GM18517 (cell line): ENCODE results near the gene HMX1.

Source experiments
- ATAC-seq: cut with Tn5 transposase; IDR thresholded peaks from one replicate; pipeline ENCODE4 v1.9.1; 2021; ENCODE audit warnings: mild to moderate bottlenecking, moderate library complexity; ENCODE audit not compliant: unreplicated experiment

HMX1 gene

GRCh38 chr4:8869002-8869897, 2.4 kb downstream of the HMX1 start:
- no peak for ATAC-seq

DNA sequence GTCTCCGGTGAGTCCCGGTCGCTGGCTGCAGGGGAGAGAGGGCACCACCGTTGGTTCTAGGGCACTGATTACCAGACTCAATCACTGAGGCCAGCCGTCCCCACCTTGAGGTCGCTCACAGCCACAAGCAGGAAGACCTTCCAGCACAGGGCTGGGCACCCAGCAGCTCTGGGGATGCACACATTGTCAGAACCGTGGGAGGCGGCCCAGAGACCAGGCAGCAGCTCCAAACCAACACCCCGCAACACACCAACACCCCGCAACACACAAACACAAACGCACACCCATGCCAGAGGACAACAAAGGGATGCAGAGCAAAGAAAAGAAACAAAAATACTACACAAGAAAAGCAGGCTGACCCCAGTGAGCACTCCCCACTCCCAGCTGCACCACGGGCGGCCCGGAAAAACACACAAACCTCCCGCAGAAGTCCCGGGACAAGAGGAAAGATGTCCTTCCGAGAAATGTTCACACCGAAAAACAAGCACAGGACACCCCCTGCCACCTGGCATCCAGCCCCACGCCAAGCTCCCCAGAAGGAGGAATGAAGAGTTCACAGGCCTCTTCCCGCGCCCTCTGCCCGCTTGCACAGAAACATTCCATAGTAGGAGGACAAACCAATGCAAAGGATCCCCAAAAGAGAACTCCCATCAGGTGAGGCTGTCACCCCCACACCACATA, 3.2 kb downstream of the HMX1 start:
- no peak for ATAC-seq

DNA sequence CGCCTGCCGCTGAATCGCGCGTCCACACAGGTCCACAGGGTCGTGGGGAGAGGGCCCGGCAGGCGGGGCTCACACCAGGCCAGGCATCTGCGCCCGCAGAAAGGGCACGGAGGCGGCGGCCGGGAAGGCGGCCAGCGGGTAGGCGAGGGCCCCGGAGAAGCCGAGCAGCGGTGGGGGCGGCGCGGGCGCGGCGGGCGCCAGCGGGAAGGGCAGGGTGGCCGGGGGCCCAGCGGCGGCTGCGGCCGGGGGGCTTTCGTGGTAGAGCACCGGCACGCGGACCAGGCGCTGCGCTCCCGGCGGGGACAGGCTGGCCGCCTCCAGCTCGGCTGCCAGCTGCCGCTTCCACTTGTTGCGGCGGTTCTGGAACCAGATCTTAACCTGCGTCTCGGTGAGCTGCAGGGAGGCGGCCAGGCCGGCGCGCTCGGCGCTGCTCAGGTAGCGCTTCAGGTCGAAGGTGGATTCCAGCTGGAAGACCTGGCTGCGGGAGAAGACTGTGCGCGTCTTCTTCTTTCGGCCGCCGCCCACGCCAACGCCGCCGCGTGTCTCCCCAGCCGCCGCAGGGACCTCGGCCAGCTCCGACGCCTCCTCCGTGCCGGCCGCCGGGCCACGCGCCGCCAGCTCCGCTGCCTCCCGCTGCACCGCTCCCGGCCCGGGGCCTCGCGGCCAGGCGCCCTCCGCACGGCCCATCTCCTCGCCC, 3.9 kb downstream of the HMX1 start:
- no peak for ATAC-seq

DNA sequence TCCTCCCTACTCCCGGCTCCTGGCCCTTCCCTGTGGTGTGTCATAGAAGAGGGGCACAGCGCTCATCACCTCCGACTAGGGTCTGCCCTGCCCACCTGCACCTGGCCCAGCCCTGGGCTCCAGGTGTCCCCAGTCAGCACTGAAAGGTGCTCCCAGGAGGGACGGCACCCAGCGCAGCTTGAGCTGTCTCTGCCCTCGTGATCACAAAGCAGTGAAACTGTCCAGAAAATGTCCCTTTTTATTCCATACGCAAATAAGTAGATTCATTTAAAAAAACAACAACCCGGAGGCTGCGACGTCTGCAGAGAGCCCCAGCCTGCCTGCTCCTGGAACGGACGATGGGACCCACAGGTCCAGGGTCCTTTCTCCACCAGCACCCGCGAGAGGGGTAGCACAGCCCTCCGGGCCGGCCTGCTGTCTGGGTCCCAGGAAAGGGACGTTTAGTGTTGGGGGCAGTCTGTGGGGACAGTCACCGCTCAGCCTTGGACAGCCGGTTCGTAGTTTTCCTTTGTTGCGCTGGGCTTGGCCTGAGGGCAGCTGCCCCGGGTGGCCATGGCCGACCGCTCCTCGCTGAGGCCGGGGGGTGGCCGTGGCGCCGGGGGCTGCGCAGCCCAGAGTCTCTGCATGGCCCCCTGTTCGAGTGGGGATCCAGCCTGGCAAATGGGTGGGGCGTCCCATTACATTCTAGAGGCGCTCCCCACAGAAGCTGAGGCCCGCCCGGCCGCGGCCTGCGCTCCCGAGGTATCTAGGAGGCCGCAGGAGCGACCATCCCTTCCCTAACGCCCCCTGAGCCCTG, 4.6 kb downstream of the HMX1 start:
- no peak for ATAC-seq

GRCh38 chr4:8866421-8866820, 5.2 kb downstream of the HMX1 start:
- ATAC-seq, result no peak

DNA sequence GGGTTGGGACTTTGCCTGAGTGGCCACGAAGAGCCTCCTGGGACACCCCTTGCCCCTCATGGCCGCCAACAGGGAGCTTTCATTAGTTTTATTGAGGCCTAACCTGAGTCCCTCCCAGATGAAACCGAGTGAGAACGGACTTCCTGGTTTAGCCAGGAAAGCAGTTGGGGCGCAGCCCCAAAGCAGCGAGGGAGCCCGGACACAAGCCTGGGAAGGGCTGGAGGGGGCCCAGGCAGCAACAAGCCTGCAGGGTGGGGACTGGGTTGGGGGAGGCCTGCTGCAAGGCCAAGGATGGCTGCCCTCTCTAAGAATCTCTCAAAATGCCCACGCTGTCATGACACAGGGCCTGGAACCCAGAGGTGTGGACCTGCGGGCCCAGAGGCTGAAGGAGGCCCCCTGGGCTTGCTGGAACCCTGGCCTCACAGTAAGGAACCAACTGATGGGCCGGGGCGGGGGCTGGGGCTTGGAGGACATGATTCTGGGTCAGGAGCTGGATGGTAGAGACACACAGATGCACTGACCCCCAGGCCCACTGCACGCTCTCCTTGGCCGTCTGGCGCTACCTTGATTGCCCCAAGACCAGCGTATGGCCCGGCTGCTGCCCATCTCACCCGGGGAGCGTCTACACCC, 5.8 kb downstream of the HMX1 start:
- no peak for ATAC-seq

GRCh38 chr4:8864912-8865680, 6.5 kb downstream of the HMX1 start:
- ATAC-seq, result no peak

DNA sequence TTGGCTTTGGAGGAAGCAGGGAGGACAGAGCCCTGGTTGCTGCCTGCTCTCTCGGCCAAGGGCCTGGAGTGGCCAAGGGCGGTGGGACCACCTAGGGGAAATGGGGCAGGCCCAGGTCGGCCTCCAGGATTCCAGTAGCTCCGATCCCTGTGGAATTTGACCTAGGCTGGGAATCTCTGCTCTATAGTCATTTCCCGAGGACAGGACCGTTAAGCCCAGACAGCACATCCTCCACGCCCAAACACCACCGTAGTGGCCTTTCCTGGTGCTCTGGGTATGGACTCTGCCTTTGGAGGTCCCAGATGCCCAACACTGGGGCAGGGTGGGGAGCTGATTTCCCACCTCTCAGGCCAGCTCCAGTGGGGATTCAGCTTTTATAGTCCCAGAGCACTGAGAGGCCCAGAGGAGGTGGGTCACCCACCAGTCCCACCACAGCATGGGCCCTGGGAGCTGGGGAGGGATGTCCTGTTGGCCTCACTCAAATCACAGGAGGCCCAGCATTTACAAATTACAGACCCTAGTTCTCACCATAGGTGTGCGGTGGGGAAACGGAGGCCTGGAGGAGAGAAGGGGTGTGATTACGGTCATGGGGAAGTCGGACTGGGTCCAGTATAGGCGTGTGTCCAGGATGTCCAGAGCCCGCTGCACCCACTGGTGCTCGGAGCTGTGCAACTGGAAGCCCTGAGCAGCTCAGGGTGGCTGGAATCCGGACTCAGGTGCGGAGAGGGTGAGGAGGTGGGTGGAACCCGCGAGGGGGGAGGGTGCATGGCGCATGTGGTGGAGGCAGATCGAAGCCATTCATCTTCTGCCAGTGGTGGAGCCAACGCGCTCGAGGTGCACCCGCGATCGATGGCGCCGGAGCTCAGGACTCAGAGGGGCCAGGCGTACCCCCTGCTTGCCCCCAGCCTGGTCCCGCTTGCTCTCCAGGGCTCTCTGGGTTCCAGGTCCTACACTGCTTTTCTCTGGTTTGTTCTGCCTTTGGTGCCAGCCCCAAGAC, 7.7 kb downstream of the HMX1 start:
- ATAC-seq, result no peak

DNA sequence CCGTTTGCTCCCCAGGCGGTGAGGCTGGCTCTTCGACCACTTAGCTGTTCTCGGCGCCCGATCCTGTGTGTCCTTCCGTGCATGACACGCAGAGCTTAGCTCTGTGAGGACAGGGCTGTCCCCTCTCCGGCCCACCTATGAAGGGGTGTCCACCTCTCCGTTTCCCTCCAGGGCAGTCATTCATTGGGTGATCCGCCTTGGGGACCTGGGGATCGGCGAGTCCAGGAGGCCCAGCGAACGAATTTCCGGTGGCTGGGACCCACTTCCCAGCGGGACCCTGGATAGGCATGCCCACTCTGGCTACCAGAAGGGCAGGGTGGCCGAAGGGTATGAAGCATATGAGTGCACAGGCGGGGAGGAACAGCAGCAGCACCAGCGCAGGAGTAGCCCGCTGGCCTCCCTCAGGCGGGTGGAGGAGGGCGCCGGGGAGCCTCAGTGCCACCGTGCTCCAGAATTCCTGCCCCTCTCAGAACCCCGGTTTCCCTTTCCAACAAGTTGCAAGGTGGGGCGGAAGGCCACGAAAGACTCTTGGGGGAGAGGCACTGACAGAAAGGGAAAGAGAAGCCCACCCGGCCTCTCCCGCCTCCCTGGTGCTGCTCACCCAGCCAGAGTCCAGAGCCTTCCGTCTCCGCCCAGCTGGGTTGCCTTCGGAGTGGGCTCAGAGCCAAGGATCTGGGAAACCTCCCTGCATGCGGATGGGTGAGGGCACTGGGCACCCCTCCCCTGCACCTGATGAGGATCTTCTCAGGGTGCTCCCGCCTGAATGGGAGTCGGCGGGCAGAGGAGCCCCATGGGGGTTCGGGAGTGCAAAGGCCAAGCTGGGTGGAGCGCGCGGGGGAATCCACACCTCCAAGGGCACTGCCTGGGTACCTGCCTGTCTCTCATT, 8.6 kb downstream of the HMX1 start:
- ATAC-seq, result no peak

- ATAC-seq, result no peak
Measured at GRCh38 chr4:8862334-8862733, 9.3 kb downstream of the HMX1 start.

GRCh38 chr4:8861576-8862295, 9.9 kb downstream of the HMX1 start:
- no peak for ATAC-seq

DNA sequence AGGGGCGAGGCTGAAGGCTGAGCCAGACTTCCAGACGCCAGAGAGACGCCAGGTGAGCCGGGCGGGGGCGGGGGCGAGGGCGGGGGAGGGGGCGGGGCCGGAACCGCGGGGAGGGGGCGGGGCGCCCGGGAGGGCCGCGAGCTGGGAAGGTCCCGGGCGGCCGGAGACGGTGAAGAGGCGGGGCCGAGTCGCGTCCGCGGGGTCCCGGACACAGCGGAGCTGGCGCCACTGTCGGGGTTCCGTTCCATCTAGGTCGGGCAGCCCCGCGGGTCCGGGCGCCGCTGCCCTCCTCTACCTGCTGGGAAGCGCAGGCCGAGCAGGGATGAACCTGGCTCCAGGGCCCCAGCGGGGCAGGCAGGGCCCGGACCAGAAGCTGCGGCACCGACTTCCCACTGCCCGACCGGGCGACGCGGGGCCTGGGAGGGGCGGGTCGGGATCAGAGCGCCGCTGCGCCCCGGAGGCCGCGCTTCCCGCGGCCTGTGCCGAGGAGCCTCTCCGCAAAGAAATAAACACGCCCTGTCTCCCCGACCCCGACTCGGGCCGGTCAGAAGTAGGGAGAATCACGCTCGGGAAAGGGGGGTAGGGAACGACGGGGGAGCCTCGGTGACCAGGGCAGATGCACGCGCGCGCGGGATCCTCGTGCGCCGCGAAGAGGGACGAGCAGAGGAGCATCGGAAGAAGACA, 10.6 kb downstream of the HMX1 start:
- ATAC-seq, result no peak

- no peak for ATAC-seq
Measured at GRCh38 chr4:8860096-8860891, 11.3 kb downstream of the HMX1 start.

DNA sequence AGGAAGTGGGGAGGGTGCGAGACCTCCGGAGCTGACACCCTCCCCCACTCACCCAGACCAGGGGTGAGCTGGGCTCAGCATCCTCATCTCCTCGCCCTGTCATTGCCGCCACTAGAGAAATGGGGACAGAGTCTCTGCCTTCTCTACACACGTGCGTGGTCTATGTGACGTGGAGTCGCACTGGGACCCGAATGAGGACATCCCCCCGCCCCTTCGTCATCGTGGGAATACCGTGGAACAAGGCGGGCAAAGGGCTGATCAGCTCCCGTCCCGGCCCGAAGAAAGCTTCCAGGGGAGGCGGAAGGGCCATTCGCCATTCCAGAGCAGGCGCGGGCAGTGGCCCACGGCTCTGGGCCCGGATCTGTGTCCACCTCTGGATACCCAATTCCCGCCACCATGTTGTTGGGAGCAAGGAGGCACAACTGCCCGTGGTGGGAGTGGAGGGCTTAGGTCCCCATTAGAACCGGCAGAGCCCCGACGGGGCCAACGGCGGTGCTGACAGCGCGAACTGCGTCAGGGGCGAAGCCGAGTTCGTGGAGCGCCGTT, 12.0 kb downstream of the HMX1 start:
- ATAC-seq, result no peak

- ATAC-seq, result no peak
Measured at GRCh38 chr4:8858701-8859210, 12.9 kb downstream of the HMX1 start.
